Omental fat pad (tissue), 4 donors: Measurements from ENCODE around the gene LRRC46. TPM values are rescaled to one million over a fixed set of nuclear protein-coding genes. Genes with fewer than 3 reads are reported as not detected.

Experiments
- ATAC-seq: fragments of 150-250 bp; one replicate; pipeline ENCODE4 v1.9.1; 2016; ENCODE audit warnings: mild to moderate bottlenecking, moderate library complexity; ENCODE audit not compliant: low FRiP score
- DNase-seq: peaks from one replicate; pipeline ENCODE4 v3.0.0-alpha.2; 2019; ENCODE audit warnings: low spot score
- CTCF ChIP-seq, 3 donors: fragments of 450-650 bp; IDR thresholded peaks; one replicate each; pipeline ENCODE4 v1.5.1; 2016 to 2017; ENCODE audit warnings: antibody characterized with exemption in 3 of 3, mild to moderate bottlenecking in 3 of 3, moderate library complexity in 2 of 3
- total RNA-seq, 4 donors: library from RNA; depleted of rRNA; stranded (reverse); fragments of >200 nt; gene quantifications; one replicate each; pipeline ENCODE4 v1.1.0, GENCODE V29; 2016

The LRRC46 gene
- total RNA-seq, 4 donors from 2014 or later: 0.24 TPM; not detected in 3

- DNase-seq: no peak
- ATAC-seq: no peak
- TF ChIP-seq CTCF (IDR thresholded peaks at IDR 0.05): no peak
Observed at GRCh38 chr17:47804461-47804860, 27.0 kb upstream of the LRRC46 start.

DNA sequence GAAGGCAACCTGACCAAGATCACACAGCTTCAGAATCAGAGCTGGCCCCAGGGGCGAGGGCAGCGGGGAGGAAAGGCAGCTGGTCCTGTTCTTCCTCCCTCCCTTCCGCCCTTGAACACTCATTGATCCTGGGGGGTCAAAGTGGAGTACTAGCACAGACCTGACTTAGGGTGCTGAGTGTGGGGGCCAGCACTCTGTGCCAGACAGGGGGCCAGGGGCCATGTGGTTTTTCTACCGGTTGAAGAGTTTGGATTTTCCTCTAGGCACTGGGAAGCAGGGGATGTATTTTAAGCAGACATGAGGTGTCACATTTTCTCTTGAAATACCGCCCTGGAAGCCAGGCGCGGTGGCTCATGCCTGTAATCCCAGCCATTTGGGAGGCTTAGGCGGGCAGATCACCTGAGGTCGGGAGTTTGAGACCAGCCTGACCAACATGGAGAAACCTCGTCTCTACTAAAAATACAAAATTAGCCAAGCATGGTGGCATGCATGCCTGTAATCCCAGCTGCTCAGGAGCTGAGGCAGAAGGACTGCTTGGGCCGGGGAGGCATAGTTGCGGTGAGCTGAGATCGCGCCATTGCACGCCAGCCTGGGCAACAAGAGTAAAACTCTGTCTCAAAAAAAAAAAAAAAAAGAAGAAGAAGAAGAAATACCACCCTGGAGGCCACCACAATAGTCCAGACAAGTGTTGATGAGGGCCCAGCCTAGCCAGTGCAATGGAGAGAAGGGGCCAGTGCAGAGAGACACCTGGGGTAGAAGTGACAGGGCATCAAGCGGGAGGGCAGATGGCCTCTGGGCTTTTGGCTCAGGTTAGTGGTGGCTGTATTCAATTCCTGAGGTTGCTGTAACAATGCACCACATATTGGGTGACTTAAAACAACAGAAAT is 25.2 kb upstream of the LRRC46 start:
- DNase-seq (no peak), ATAC-seq (no peak)
- no peak for TF ChIP-seq CTCF (IDR thresholded peaks at IDR 0.05)

- no peak for DNase-seq
- no peak for ATAC-seq
- TF ChIP-seq CTCF (IDR thresholded peaks at IDR 0.05): no peak
Observed at GRCh38 chr17:47806913-47807255, 24.6 kb upstream of the LRRC46 start.

- no peak for TF ChIP-seq CTCF (IDR thresholded peaks at IDR 0.05)
- DNase-seq (no peak), ATAC-seq (no peak)
Observed at GRCh38 chr17:47807421-47807820, 24.0 kb upstream of the LRRC46 start.

- DNase-seq (no peak), ATAC-seq (no peak)
- TF ChIP-seq CTCF (IDR thresholded peaks at IDR 0.05): no peak
Observed at GRCh38 chr17:47808036-47808829, 23.2 kb upstream of the LRRC46 start.

GRCh38 chr17:47808830-47809480 is 22.5 kb upstream of the LRRC46 start:
- no peak for TF ChIP-seq CTCF (IDR thresholded peaks at IDR 0.05)
- DNase-seq: no peak

More at GRCh38 chr17:47808830-47809480, 22.5 kb upstream of the LRRC46 start:
- ATAC-seq: no peak
